Stimulated activated CD8-positive, alpha-beta memory T cell treated with anti-CD3 and anti-CD28 coated beads, Interleukin-2, amount 100 ng/mL, for 1 hour (primary cell): ENCODE results near the gene USP8.

Source experiments
- DNase-seq, 2 donors: peaks; one replicate each; pipeline ENCODE4 v3.0.0-alpha.2; 2020; ENCODE audit warnings: low read depth in 2 of 2

The USP8 gene

DNA sequence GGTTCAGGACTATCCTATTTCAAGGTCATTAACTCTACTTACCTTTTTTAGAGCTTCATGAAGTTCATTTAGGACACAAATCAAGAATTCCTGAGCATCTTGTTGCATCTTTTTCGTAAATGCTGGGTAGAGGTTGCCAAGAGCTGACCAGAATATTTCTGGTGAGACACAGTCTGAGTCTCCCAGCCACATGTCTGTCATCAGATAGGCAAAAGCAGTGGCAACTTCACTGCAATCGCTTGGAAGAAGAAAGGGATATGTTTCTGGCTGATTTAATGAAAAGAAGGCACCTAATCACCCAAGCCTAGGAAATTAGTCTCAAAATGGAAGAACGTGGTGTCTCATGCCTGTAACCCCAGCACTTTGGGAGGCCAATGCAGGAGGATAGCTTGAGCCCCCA lies 119.4 kb downstream of the USP8 start:
- no peak for DNase-seq

DNA sequence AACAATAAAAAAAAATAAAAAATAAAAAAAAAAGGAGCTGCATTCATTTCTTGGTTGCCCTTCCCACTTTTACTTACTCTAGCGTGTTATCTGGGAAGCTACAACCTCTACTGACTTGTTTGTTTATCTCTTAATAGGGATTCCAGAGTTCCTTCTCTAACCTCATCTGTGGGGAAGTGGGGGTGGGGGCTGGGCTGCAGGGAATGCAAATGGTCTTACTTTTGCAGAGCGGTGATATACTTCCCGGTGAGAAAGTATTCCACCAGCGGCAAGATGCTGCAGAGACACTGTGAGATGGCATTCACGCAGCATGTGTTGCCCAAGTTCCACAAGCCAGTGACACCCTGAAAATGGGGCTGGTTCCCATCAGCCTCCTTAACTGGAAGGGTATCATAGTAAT lies 120.2 kb downstream of the USP8 start:
- no peak for DNase-seq

- no peak for DNase-seq
These were observed 122.4 kb downstream of the USP8 start, which contains the start of gene USP50 for GRCh38 chr15:50546566-50546965. Gene USP50, minus strand, starts transcription at chr15:50546666. Its CDS starts 141 bp downstream, at chr15:50546525.

DNA sequence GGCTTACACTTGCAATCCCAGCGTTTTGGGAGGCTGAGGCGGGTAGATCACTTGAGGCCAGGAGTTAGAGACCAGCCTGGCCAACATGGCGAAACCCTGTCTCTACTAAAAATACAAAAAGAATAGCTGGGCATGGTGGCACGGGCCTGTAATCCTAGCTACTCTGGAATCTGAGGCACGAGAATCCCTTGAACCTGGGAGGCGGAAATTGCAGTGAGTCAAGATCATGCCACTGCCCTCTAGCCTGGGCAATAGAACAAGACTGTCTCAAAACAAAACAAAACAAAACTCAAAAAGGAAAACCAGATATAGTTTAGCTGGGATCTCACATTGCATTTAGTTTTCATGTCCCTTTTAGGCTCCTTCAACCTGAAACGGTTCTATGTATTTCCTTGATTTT lies 125.1 kb downstream of the USP8 start:
- no peak for DNase-seq

GRCh38 chr15:50552238-50552637 lies 128.0 kb downstream of the USP8 start:
- no peak for DNase-seq

DNA sequence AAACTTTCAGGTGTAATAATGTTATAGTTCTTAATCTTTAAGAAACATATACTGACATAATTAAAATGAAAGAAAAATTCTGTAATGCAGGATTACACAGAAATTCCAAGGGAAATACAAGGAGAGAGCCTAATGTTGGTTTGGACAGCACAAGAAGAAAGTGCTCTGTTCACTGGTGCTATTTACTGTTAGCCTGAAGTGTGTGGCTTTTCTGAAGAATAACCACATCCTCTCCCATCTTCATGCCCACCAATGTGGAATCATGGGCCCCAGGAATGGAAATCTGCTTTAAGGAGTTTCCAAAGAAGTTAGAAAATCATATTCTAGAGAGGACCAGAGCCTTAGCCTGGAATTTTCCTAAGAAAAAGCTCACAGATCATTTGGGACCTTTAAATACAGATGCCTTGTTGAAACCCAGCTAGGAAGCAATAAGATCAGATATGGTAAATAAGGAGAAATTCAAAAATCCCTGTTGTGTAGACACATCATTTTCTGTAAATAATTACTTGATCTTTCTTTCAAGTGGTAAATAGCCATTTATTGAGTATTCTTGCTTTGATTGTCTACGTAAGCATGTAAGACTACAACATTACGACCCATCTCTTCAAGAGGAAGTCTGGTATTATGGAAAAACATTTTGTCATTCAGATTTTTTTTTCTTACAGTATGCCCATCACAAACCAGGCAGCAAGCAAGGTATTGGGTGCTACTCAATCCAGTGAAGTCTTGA lies 132.6 kb downstream of the USP8 start:
- DNase-seq: no peak

DNA sequence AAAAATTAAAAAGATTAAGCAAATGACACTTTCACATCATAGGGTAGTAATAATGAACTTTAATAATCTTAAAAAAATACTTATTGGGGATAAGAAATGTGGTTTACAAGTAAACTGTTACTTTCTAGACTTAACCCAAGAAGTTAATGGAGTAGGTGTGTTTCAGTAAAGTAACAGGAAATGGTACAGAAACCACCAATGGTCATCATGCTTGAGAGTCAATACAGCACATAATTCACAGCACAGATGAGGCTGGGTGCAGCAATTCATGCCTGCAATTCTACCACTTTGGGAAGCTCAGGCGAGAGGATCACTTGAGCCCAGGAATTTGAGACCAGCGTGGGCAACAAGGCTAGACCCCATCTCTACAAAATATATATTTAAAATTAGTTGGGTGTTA lies 133.8 kb downstream of the USP8 start:
- no peak for DNase-seq

GRCh38 chr15:50562735-50563640 lies 138.8 kb downstream of the USP8 start:
- DNase-seq: no peak

DNA sequence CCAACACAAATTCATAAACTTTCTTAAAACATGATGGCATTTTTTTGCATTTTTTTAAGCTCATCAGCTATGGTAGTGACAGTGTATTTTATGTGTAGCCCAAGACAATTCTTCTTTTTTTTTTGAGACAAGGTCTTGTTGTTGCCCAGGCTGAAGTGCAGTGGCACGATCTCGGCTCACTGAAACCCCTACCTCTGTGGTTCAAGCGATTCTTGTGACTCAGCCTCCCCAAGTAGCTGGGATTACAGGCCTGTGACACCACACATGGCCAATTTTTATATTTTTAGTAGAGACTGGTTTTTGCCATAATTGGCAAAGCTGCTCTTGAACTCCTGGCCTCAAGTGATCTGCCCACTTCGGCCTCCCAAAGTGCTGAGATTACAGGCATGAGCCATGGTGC lies 139.6 kb downstream of the USP8 start:
- DNase-seq: no peak
